Stimulated activated CD8-positive, alpha-beta memory T cell treated with anti-CD3 and anti-CD28 coated beads, Interleukin-7, amount 100 ng/mL, for 1 hour (primary cell): Measurements from ENCODE around the gene CPNE4.
"Not testable (repeated sequence)": the region's sequence is repeated elsewhere in the genome, so short reads cannot be mapped to it uniquely, and the experiment has no call there.

Experiments used
- DNase-seq, 2 donors: peaks; one replicate each; pipeline ENCODE4 v3.0.0-alpha.2; 2020; ENCODE audit warnings: low read depth in 2 of 2

Gene CPNE4

GRCh38 chr3:131538968-131539367 lies 495.8 kb downstream of the CPNE4 start:
- no peak for DNase-seq

GRCh38 chr3:131537531-131537930 lies 497.3 kb downstream of the CPNE4 start:
- DNase-seq: no peak

GRCh38 chr3:131535596-131535995 lies 499.2 kb downstream of the CPNE4 start:
- DNase-seq: no peak

- no peak for DNase-seq
Observed at GRCh38 chr3:131535131-131535530, 499.7 kb downstream of the CPNE4 start.

- DNase-seq: no peak
Observed at GRCh38 chr3:131532645-131533044, 502.2 kb downstream of the CPNE4 start.

GRCh38 chr3:131530843-131531242 lies 504.0 kb downstream of the CPNE4 start:
- no peak for DNase-seq

GRCh38 chr3:131530388-131530787 lies 504.4 kb downstream of the CPNE4 start:
- no peak for DNase-seq

GRCh38 chr3:131526801-131527347 lies 507.9 kb downstream of the CPNE4 start:
- DNase-seq: no peak

GRCh38 chr3:131518680-131519079 lies 516.1 kb downstream of the CPNE4 start:
- no peak for DNase-seq

- DNase-seq: no peak
Observed at GRCh38 chr3:131505421-131505820, 529.4 kb downstream of the CPNE4 start.

GRCh38 chr3:131503320-131503635 lies 531.5 kb downstream of the CPNE4 start:
- no peak for DNase-seq

GRCh38 chr3:131502530-131503319 lies 532.1 kb downstream of the CPNE4 start, which contains the start of gene MRPL3:
Gene MRPL3 (minus strand): TSS chr3:131502971. CDS start chr3:131502821, 150 bp downstream.
- DNase-seq: peak; percentile 64 to 69

GRCh38 chr3:131501949-131502348 lies 532.9 kb downstream of the CPNE4 start:
- no peak for DNase-seq

- DNase-seq: no peak
Observed at GRCh38 chr3:131494706-131495105, 540.1 kb downstream of the CPNE4 start.

- DNase-seq: no peak
Observed at GRCh38 chr3:131491775-131492174, 543.0 kb downstream of the CPNE4 start.

- no peak for DNase-seq
Observed at GRCh38 chr3:131491084-131491483, 543.7 kb downstream of the CPNE4 start.

GRCh38 chr3:131486545-131486944 lies 548.3 kb downstream of the CPNE4 start:
- DNase-seq: not testable (repeated sequence)

- no peak for DNase-seq
Observed at GRCh38 chr3:131485119-131485518, 549.7 kb downstream of the CPNE4 start.

GRCh38 chr3:131484496-131485111 lies 550.2 kb downstream of the CPNE4 start:
- no peak for DNase-seq
